AG04449 (cell line): Measurements from ENCODE around the gene C3orf52.
"Not testable (repeated sequence)": the region's sequence is repeated elsewhere in the genome, so short reads cannot be mapped to it uniquely, and the experiment has no call there.

Source experiments
- CTCF ChIA-PET: fragments of 350-600 bp; formaldehyde crosslinking; extraction: SDS; loops from one replicate; lab custom pipeline; 2021; ENCODE audit warnings: antibody characterized with exemption; lab: Yijun Ruan, JAX
- POLR2A ChIA-PET: fragments of 400-600, 350-600 bp; formaldehyde crosslinking; extraction: SDS; loops from one replicate; lab custom pipeline; 2020; ENCODE audit warnings: antibody characterized with exemption, inconsistent platforms; lab: Yijun Ruan, JAX
- DNase-seq: peaks from one replicate; pipeline ENCODE4 v3.0.0-alpha.2; 2010; ENCODE audit warnings: low read depth, low spot score
- H3K4me3 ChIP-seq: 2 replicates; pipeline ENCODE4 v1.5.1; 2011; ENCODE audit warnings: low read depth, mild to moderate bottlenecking, control low read depth, low read length
- CTCF ChIP-seq: IDR thresholded peaks from one replicate; pipeline ENCODE4 v1.5.1; 2011; ENCODE audit warnings: mild to moderate bottlenecking, moderate library complexity, low read length, control low read depth, inconsistent platforms; ENCODE audit not compliant: insufficient read depth; ENCODE audit errors: missing control alignments

C3orf52 gene

GRCh38 chr3:112061152-112061551 lies 25.0 kb upstream of the C3orf52 start:
- no peak overlapping the region for H3K4me3 ChIP-seq
- DNase-seq: peak; percentile 31
- TF ChIP-seq CTCF: no peak
- POLR2A ChIA-PET: no interaction called here
- CTCF ChIA-PET: interaction anchor here (3.6 kb wide), 1 partner anchor 17 kb away, joined by 28 read pairs; no protein-coding TSS in a partner anchor

GRCh38 chr3:112072387-112073060 lies 13.7 kb upstream of the C3orf52 start:
- POLR2A ChIA-PET, CTCF ChIA-PET, H3K4me3 ChIP-seq, DNase-seq: not testable (repeated sequence)

- ChIA-PET POLR2A (no interaction called here), CTCF (no interaction called here)
- H3K4me3 ChIP-seq: no peak overlapping the region
- no peak for DNase-seq
- no peak for TF ChIP-seq CTCF
Measured at GRCh38 chr3:112074006-112074405, 12.2 kb upstream of the C3orf52 start.

- H3K4me3 ChIP-seq: peak overlapping the region; percentile 10; the same call in 1 of the 2 replicates
- CTCF ChIA-PET: no interaction called here
- TF ChIP-seq CTCF: no peak
- peak; percentile 80 for DNase-seq
- POLR2A ChIA-PET: no interaction called here
Measured at GRCh38 chr3:112074616-112075497, 11.3 kb upstream of the C3orf52 start.

- CTCF ChIA-PET: interaction anchor here (0.9 to 2.2 kb wide), 3 partner anchors 14 to 35 kb away, joined by 3 to 9 read pairs (median 4); no protein-coding TSS in a partner anchor
- TF ChIP-seq CTCF: no peak
- no peak overlapping the region for H3K4me3 ChIP-seq
Measured at GRCh38 chr3:112078125-112079083, 7.8 kb upstream of the C3orf52 start.

GRCh38 chr3:112083239-112083638 lies 3.0 kb upstream of the C3orf52 start:
- TF ChIP-seq CTCF: no peak

More at GRCh38 chr3:112078125-112079083, 7.8 kb upstream of the C3orf52 start:
- no peak for DNase-seq
- POLR2A ChIA-PET: no interaction called here

More at GRCh38 chr3:112083239-112083638, 3.0 kb upstream of the C3orf52 start:
- no peak overlapping the region for H3K4me3 ChIP-seq
- ChIA-PET CTCF (no interaction called here), POLR2A (no interaction called here)
- no peak for DNase-seq
